ENCODE results near the gene PEF1. TPM values are rescaled to one million over a fixed set of nuclear protein-coding genes. Genes with fewer than 3 reads are reported as not detected.

The PEF1 gene
- total and polyA plus RNA-seq, 2 experiments from 2014 or later, result 70.7 to 85.5 TPM

DNA sequence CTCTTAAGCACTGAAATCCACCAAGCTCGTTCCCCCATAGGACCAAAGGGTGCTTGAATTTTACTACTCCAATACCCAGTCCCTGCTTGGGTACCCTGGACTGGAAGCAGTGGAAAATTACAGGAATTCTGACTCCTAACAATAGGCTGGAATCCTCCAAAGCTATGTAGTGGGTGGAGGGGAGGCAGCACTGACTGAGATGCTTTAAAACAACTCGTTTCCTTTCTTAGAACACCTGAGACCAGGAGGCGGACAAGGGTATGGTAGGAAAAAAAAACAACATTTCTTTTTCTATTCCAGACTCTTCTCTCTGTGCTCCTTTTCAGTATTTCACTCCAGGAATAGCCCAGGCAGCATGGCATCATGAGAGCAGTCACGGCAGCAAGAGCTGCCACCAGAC lies 2.3 kb downstream of the PEF1 start:
- Histone ChIP-seq H3K79me2 (peaks cover 73% of the 10 kb centered on the region), H3K4me2 (no peak overlapping the region), H3K4me1 (ENCODE audit: insufficient read depth) (peaks cover 26% of the 10 kb centered on the region), H3K27ac (no peak overlapping the region), H3K9me3 (ENCODE audit: low read depth) (no peaks in the 10 kb centered on the region), H3K4me3 (no peak overlapping the region), H2AFZ (no peak overlapping the region), H4K20me1 (ENCODE audit: insufficient read depth, poor library complexity, severe bottlenecking) (no peaks in the 10 kb centered on the region), H3K9me2 (replicated peaks; ENCODE audit: insufficient read depth) (no peaks in the 10 kb centered on the region), H3K36me3 (replicated peaks; ENCODE audit: insufficient read depth, low read depth) (no peaks in the 10 kb centered on the region), H3K27me3 (no peaks in the 10 kb centered on the region)
- 81% methylated on average over 4 of the region's 4 CpGs for WGBS (ENCODE audit: low lambda C conversion rate, missing lambda C conversion rate)
- TF ChIP-seq CTCF (IDR thresholded peaks at IDR 0.05; ENCODE audit: poor library complexity) (no peak), EZH2phosphoT487 (IDR thresholded peaks at IDR 0.05; ENCODE audit: low read depth, severe bottlenecking, unreplicated experiment) (no peak)
- no peak for DNase-seq (ENCODE audit: low spot score)

DNA sequence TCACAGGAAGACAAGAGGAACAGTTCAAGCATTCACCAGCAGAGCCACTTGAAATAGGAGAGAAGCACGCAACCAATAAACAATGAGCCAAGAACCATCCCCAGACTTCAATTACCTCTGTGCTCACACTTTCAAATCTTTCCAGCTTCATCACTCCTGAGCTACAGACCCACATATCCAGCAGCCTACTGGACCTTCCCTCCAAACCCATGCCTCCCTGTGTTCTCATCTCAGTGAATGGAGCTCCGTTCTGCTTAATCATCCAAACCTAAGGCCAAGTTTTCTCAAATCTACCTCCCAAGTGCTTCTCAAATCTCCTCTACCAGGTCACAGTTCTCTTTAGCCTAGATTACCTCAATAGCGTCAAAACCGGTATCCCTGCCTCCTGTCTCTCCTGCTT lies 3.7 kb downstream of the PEF1 start:
- peaks cover 12% of the 10 kb centered on the region for H4K20me1 ChIP-seq (ENCODE audit: insufficient read depth, poor library complexity, severe bottlenecking)

GRCh38 chr1:31640179-31640578 lies 4.5 kb downstream of the PEF1 start:
- no peak overlapping the region for H2AFZ ChIP-seq
- H3K27ac ChIP-seq, result peak overlapping the region; percentile 44
- peaks cover 88% of the 10 kb centered on the region for H3K79me2 ChIP-seq
- no peaks in the 10 kb centered on the region for H3K36me3 ChIP-seq (replicated peaks; ENCODE audit: insufficient read depth, low read depth)
- no peaks in the 10 kb centered on the region for H3K27me3 ChIP-seq
- H3K4me1 ChIP-seq (ENCODE audit: insufficient read depth), result peaks cover 26% of the 10 kb centered on the region
- peaks cover 19% of the 10 kb centered on the region for H4K20me1 ChIP-seq (ENCODE audit: insufficient read depth, poor library complexity, severe bottlenecking)
- TF ChIP-seq EZH2 (IDR thresholded peaks at IDR 0.05; ENCODE audit: borderline replicate concordance) (no peak), CTCF (IDR thresholded peaks at IDR 0.05; ENCODE audit: poor library complexity) (no peak), EZH2phosphoT487 (IDR thresholded peaks at IDR 0.05; ENCODE audit: low read depth, severe bottlenecking, unreplicated experiment) (no peak)
- no peak for DNase-seq (ENCODE audit: low spot score)
- no peaks in the 10 kb centered on the region for H3K9me3 ChIP-seq (ENCODE audit: low read depth)
- H3K4me2 ChIP-seq, result no peak overlapping the region
- H3K4me3 ChIP-seq, result no peak overlapping the region
- H3K9me2 ChIP-seq (replicated peaks; ENCODE audit: insufficient read depth), result no peaks in the 10 kb centered on the region

More for the DNA sequence above, 3.7 kb downstream of the PEF1 start:
- no peak for DNase-seq (ENCODE audit: low spot score)
- Histone ChIP-seq H3K27me3 (no peaks in the 10 kb centered on the region), H3K79me2 (peaks cover 84% of the 10 kb centered on the region), H3K4me2 (no peak overlapping the region), H3K36me3 (replicated peaks; ENCODE audit: insufficient read depth, low read depth) (no peaks in the 10 kb centered on the region), H3K9me2 (replicated peaks; ENCODE audit: insufficient read depth) (no peaks in the 10 kb centered on the region), H3K4me3 (no peak overlapping the region), H2AFZ (no peak overlapping the region), H3K9me3 (ENCODE audit: low read depth) (no peaks in the 10 kb centered on the region), H3K4me1 (ENCODE audit: insufficient read depth) (peaks cover 26% of the 10 kb centered on the region), H3K27ac (no peak overlapping the region)
- WGBS (ENCODE audit: low lambda C conversion rate, missing lambda C conversion rate), result 77% methylated on average over 4 of the region's 4 CpGs
- TF ChIP-seq CTCF (IDR thresholded peaks at IDR 0.05; ENCODE audit: poor library complexity), result no peak
- TF ChIP-seq EZH2phosphoT487 (IDR thresholded peaks at IDR 0.05; ENCODE audit: low read depth, severe bottlenecking, unreplicated experiment), result no peak
- TF ChIP-seq EZH2 (IDR thresholded peaks at IDR 0.05; ENCODE audit: borderline replicate concordance), result no peak

GRCh38 chr1:31639543-31639942 lies 5.1 kb downstream of the PEF1 start:
- WGBS (ENCODE audit: low lambda C conversion rate, missing lambda C conversion rate), result 65% methylated on average over 5 of the region's 5 CpGs

More at GRCh38 chr1:31639543-31639942, 5.1 kb downstream of the PEF1 start:
- Histone ChIP-seq H2AFZ (no peak overlapping the region), H3K36me3 (replicated peaks; ENCODE audit: insufficient read depth, low read depth) (no peaks in the 10 kb centered on the region), H3K4me2 (peak overlapping the region; percentile 18), H3K27me3 (no peaks in the 10 kb centered on the region), H4K20me1 (ENCODE audit: insufficient read depth, poor library complexity, severe bottlenecking) (peaks cover 24% of the 10 kb centered on the region), H3K9me2 (replicated peaks; ENCODE audit: insufficient read depth) (no peaks in the 10 kb centered on the region), H3K4me3 (no peak overlapping the region), H3K9me3 (ENCODE audit: low read depth) (no peaks in the 10 kb centered on the region), H3K27ac (peak overlapping the region; percentile 44), H3K79me2 (peaks cover 94% of the 10 kb centered on the region), H3K4me1 (ENCODE audit: insufficient read depth) (peaks cover 26% of the 10 kb centered on the region)
- DNase-seq (ENCODE audit: low spot score), result peak; percentile 56
- TF ChIP-seq EZH2 (IDR thresholded peaks at IDR 0.05; ENCODE audit: borderline replicate concordance), result no peak
- TF ChIP-seq CTCF (IDR thresholded peaks at IDR 0.05; ENCODE audit: poor library complexity), result no peak
- no peak for TF ChIP-seq EZH2phosphoT487 (IDR thresholded peaks at IDR 0.05; ENCODE audit: low read depth, severe bottlenecking, unreplicated experiment)
